HEK293 (cell line): ENCODE data around the gene BRINP2.
A peak's percentile ranks its signal among the peaks of the same experiment; 100 is the strongest.

Source experiments
- ATF2 ChIP-seq: fragments of 450-650 bp; formaldehyde crosslinking; IDR thresholded peaks from 2 replicates; pipeline ENCODE4 v1.5.1; 2016; ENCODE audit warnings: missing biosample characterization, missing genetic modification characterization, low read depth
- EGR2 ChIP-seq: fragments of 450-650 bp; formaldehyde crosslinking; IDR thresholded peaks from 2 replicates; pipeline ENCODE4 v1.5.1; 2016; ENCODE audit warnings: low read depth, missing biosample characterization, missing genetic modification characterization
- FEZF1 ChIP-seq: fragments of 450-650 bp; formaldehyde crosslinking; IDR thresholded peaks from 2 replicates; pipeline ENCODE4 v1.5.1; 2016; ENCODE audit warnings: missing biosample characterization, missing genetic modification characterization
- GLIS2 ChIP-seq: fragments of 450-650 bp; formaldehyde crosslinking; IDR thresholded peaks from 2 replicates; pipeline ENCODE4 v1.5.1; 2016; ENCODE audit warnings: missing biosample characterization, missing genetic modification characterization
- IKZF3 ChIP-seq: fragments of 450-650 bp; IDR thresholded peaks from 2 replicates; pipeline ENCODE4 v1.5.0; 2018; ENCODE audit warnings: missing biosample characterization, mild to moderate bottlenecking, missing genetic modification characterization, moderate library complexity
- KLF9 ChIP-seq: fragments of 450-650 bp; formaldehyde crosslinking; IDR thresholded peaks from 2 replicates; pipeline ENCODE4 v1.5.1; 2016; ENCODE audit warnings: missing biosample characterization, missing genetic modification characterization, low read depth
- PRDM4 ChIP-seq: fragments of 450-650 bp; formaldehyde crosslinking; IDR thresholded peaks from 2 replicates; pipeline ENCODE4 v1.5.1; 2017; ENCODE audit warnings: missing biosample characterization, missing genetic modification characterization
- SP3 ChIP-seq: fragments of 450-650 bp; formaldehyde crosslinking; IDR thresholded peaks from 2 replicates; pipeline ENCODE4 v1.5.1; 2016; ENCODE audit warnings: missing biosample characterization, missing genetic modification characterization
- SP7 ChIP-seq: fragments of 450-650 bp; formaldehyde crosslinking; IDR thresholded peaks from 2 replicates; pipeline ENCODE4 v1.5.1; 2016; ENCODE audit warnings: missing biosample characterization, missing genetic modification characterization
- ZBTB8A ChIP-seq: fragments of 450-650 bp; formaldehyde crosslinking; IDR thresholded peaks from 2 replicates; pipeline ENCODE4 v1.5.1; 2016; ENCODE audit warnings: missing biosample characterization, missing genetic modification characterization
- ZEB2 ChIP-seq: fragments of 450-650 bp; formaldehyde crosslinking; IDR thresholded peaks from 2 replicates; pipeline ENCODE4 v1.5.1; 2016; ENCODE audit warnings: missing biosample characterization, missing genetic modification characterization
- ZIC2 ChIP-seq: fragments of 450-650 bp; formaldehyde crosslinking; IDR thresholded peaks from 2 replicates; pipeline ENCODE4 v1.5.1; 2016; ENCODE audit warnings: missing biosample characterization, missing genetic modification characterization
- ZNF155 ChIP-seq: fragments of 450-650 bp; formaldehyde crosslinking; IDR thresholded peaks from 2 replicates; pipeline ENCODE4 v1.5.1; 2016; ENCODE audit warnings: missing biosample characterization, missing genetic modification characterization
- ZNF174 ChIP-seq: fragments of 450-650 bp; formaldehyde crosslinking; IDR thresholded peaks from 2 replicates; pipeline ENCODE4 v1.5.0; 2017; ENCODE audit warnings: missing biosample characterization, mild to moderate bottlenecking, missing genetic modification characterization
- ZNF24 ChIP-seq: fragments of 450-650 bp; formaldehyde crosslinking; IDR thresholded peaks from 2 replicates; pipeline ENCODE4 v1.5.1; 2016; ENCODE audit warnings: missing biosample characterization, missing genetic modification characterization
- ZNF266 ChIP-seq: fragments of 450-650 bp; formaldehyde crosslinking; IDR thresholded peaks from 2 replicates; pipeline ENCODE4 v1.5.1; 2016; ENCODE audit warnings: missing biosample characterization, missing genetic modification characterization, low read depth
- ZNF324 ChIP-seq: fragments of 450-650 bp; formaldehyde crosslinking; IDR thresholded peaks from 2 replicates; pipeline ENCODE4 v1.5.1; 2016; ENCODE audit warnings: missing biosample characterization, missing genetic modification characterization
- ZNF335 ChIP-seq: fragments of 450-650 bp; formaldehyde crosslinking; conservative IDR thresholded peaks from 2 replicates; pipeline ENCODE4 v1.5.1; 2016; ENCODE audit warnings: missing biosample characterization, missing genetic modification characterization
- ZNF366 ChIP-seq: fragments of 450-650 bp; formaldehyde crosslinking; conservative IDR thresholded peaks from 2 replicates; pipeline ENCODE4 v1.5.1; 2016; ENCODE audit warnings: missing biosample characterization, missing genetic modification characterization
- ZNF37A ChIP-seq: fragments of 450-650 bp; IDR thresholded peaks from 2 replicates; pipeline ENCODE4 v1.5.1; 2018; ENCODE audit warnings: missing biosample characterization, missing genetic modification characterization
- ZNF391 ChIP-seq: fragments of 450-650 bp; formaldehyde crosslinking; IDR thresholded peaks from 2 replicates; pipeline ENCODE4 v1.5.1; 2016; ENCODE audit warnings: low read depth, missing biosample characterization, missing genetic modification characterization, borderline replicate concordance
- ZNF394 ChIP-seq: fragments of 450-650 bp; formaldehyde crosslinking; IDR thresholded peaks from 2 replicates; pipeline ENCODE4 v1.5.1; 2016; ENCODE audit warnings: missing biosample characterization, missing genetic modification characterization, mild to moderate bottlenecking, moderate library complexity, borderline replicate concordance
- ZNF610 ChIP-seq: fragments of 450-650 bp; formaldehyde crosslinking; IDR thresholded peaks from 2 replicates; pipeline ENCODE4 v1.5.1; 2016; ENCODE audit warnings: missing biosample characterization, missing genetic modification characterization, borderline replicate concordance
- ZNF660 ChIP-seq: fragments of 450-650 bp; IDR thresholded peaks from 2 replicates; pipeline ENCODE4 v1.5.1; 2018; ENCODE audit warnings: missing biosample characterization, mild to moderate bottlenecking, missing genetic modification characterization
- ZNF791 ChIP-seq: fragments of 450-650 bp; formaldehyde crosslinking; IDR thresholded peaks from 2 replicates; pipeline ENCODE4 v1.5.1; 2016; ENCODE audit warnings: missing biosample characterization, missing genetic modification characterization
- ZSCAN30 ChIP-seq: fragments of 450-650 bp; IDR thresholded peaks from 2 replicates; pipeline ENCODE4 v1.5.1; 2018; ENCODE audit warnings: missing biosample characterization, mild to moderate bottlenecking, missing genetic modification characterization, moderate library complexity
- ZSCAN4 ChIP-seq: fragments of 450-650 bp; formaldehyde crosslinking; IDR thresholded peaks from 2 replicates; pipeline ENCODE4 v1.5.1; 2017; ENCODE audit warnings: missing biosample characterization, missing genetic modification characterization
- ZXDB ChIP-seq: fragments of 450-650 bp; formaldehyde crosslinking; IDR thresholded peaks from 2 replicates; pipeline ENCODE4 v1.5.1; 2016; ENCODE audit warnings: missing biosample characterization, missing genetic modification characterization
- TF ChIP-seq, protein P1 (sequence below): fragments of 450-650 bp; formaldehyde crosslinking; IDR thresholded peaks from 2 replicates; pipeline ENCODE4 v1.5.1; 2016; ENCODE audit warnings: missing biosample characterization, missing genetic modification characterization
- TF ChIP-seq, protein P2 (sequence below): fragments of 450-650 bp; formaldehyde crosslinking; IDR thresholded peaks from 2 replicates; pipeline ENCODE4 v1.5.1; 2017; ENCODE audit warnings: missing biosample characterization, missing genetic modification characterization
- TF ChIP-seq, protein P3 (sequence below): fragments of 450-650 bp; formaldehyde crosslinking; IDR thresholded peaks from 2 replicates; pipeline ENCODE4 v1.5.1; 2017; ENCODE audit warnings: missing biosample characterization, missing genetic modification characterization

The BRINP2 gene

DNA sequence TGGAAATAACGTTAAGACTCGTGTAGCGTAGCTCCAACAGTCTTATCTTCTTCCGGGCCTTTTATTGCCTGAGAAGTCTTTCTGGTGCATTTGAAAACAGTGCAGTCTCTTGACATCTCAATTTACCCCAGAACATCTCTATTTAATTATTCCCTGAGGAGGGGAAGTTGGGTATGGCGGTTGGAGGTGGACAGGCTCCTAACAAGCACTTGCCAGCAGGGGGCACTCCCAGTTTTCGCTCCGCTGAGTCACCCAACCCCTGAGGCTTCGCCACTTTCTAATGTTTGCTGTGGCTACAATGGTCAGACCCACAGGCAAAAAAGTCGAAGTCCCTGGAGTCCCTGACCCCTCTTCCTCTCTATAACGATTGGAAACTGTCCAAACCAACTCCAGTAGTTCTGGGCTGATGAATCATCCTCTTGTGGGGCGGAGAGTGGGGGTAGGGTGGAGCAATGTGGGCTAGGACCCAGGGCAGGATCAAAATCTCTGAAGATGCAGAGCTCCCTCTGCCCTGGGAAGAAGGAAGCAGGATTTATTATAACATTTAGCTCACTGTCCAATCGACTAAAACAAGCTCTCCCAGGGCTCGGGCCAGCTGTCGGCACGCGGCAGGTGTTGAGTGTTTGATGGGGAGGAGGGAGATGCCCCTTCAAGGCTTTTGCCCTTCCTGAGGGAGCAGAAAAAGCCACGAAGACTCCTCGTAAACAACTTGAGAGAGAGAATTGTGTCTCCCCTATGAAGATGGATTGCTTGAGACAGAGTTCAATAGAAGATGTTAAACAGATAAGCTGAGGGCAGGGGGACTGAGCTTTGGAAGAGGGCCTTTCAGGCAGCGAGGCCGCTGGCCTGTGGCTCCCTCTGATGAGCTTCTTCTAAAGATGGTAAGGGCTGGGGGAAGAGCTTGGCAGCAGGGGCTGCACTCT, 85.7 kb downstream of the BRINP2 start (continued):
- TF ChIP-seq, protein P1, sequence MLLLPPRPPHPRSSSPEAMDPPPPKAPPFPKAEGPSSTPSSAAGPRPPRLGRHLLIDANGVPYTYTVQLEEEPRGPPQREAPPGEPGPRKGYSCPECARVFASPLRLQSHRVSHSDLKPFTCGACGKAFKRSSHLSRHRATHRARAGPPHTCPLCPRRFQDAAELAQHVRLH (tag by site-specific recombination): peak; percentile 75
- no peak for TF ChIP-seq ZNF155
- TF ChIP-seq ZBTB8A (tag by site-specific recombination): peak; percentile 38; the same call in 1 of the 2 replicates
- TF ChIP-seq KLF9 (tag by site-specific recombination): peak; percentile 26; the same call in 1 of the 2 replicates
- TF ChIP-seq ZSCAN4: 0 out of 2 replicates have a peak, but pooled peaks have one; percentile 33
- TF ChIP-seq ZNF24: peak; percentile 92
- TF ChIP-seq IKZF3 (tag by site-specific recombination): 0 out of 2 replicates have a peak, but pooled peaks have one; percentile 31
- peak; percentile 84 for TF ChIP-seq ZIC2 (tag by site-specific recombination)
- TF ChIP-seq ZNF610 (tag by site-specific recombination): 0 out of 2 replicates have a peak, but pooled peaks have one; percentile 22
- TF ChIP-seq ZXDB: peak; percentile 46; the same call in 1 of the 2 replicates
- TF ChIP-seq ZNF174 (tag by site-specific recombination): no peak
- TF ChIP-seq SP3 (tag by site-specific recombination): 0 out of 2 replicates have a peak, but pooled peaks have one; percentile 40
- peak; percentile 83 for TF ChIP-seq SP7 (tag by site-specific recombination)
- TF ChIP-seq GLIS2 (tag by site-specific recombination): peak; percentile 85
- TF ChIP-seq ZNF266: no peak
- peak; percentile 14; the same call in 1 of the 2 replicates for TF ChIP-seq ATF2 (tag by site-specific recombination)
- TF ChIP-seq EGR2 (tag by site-specific recombination): peak; percentile 66; the same call in 1 of the 2 replicates
- TF ChIP-seq, protein P2, sequence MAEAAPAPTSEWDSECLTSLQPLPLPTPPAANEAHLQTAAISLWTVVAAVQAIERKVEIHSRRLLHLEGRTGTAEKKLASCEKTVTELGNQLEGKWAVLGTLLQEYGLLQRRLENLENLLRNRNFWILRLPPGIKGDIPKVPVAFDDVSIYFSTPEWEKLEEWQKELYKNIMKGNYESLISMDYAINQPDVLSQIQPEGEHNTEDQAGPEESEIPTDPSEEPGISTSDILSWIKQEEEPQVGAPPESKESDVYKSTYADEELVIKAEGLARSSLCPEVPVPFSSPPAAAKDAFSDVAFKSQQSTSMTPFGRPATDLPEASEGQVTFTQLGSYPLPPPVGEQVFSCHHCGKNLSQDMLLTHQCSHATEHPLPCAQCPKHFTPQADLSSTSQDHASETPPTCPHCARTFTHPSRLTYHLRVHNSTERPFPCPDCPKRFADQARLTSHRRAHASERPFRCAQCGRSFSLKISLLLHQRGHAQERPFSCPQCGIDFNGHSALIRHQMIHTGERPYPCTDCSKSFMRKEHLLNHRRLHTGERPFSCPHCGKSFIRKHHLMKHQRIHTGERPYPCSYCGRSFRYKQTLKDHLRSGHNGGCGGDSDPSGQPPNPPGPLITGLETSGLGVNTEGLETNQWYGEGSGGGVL (tag by site-specific recombination): peak; percentile 89
- peak; percentile 59 for TF ChIP-seq ZNF335 (tag by site-specific recombination)
- TF ChIP-seq, protein P3, sequence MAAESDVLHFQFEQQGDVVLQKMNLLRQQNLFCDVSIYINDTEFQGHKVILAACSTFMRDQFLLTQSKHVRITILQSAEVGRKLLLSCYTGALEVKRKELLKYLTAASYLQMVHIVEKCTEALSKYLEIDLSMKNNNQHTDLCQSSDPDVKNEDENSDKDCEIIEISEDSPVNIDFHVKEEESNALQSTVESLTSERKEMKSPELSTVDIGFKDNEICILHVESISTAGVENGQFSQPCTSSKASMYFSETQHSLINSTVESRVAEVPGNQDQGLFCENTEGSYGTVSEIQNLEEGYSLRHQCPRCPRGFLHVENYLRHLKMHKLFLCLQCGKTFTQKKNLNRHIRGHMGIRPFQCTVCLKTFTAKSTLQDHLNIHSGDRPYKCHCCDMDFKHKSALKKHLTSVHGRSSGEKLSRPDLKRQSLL: peak; percentile 48; the same call in 1 of the 2 replicates
- TF ChIP-seq ZEB2: peak; percentile 91
- TF ChIP-seq ZNF324 (tag by site-specific recombination): peak; percentile 40; the same call in 1 of the 2 replicates
- TF ChIP-seq ZNF660 (tag by site-specific recombination): peak; percentile 79; the same call in 1 of the 2 replicates
- peak; percentile 59; the same call in 1 of the 2 replicates for TF ChIP-seq ZSCAN30 (tag by site-specific recombination)
- peak; percentile 40 for TF ChIP-seq PRDM4 (tag by site-specific recombination)
- TF ChIP-seq ZNF37A (tag by site-specific recombination): no peak
- TF ChIP-seq ZNF366 (tag by site-specific recombination): peak; percentile 77
- TF ChIP-seq ZNF394 (tag by site-specific recombination): peak; percentile 60; the same call in 1 of the 2 replicates
- 0 out of 2 replicates have a peak, but pooled peaks have one; percentile 49 for TF ChIP-seq FEZF1
- no peak for TF ChIP-seq ZNF791 (tag by site-specific recombination)
- peak; percentile 84; the same call in 1 of the 2 replicates for TF ChIP-seq ZNF391
